GM18520 (cell line): ENCODE data around the gene TACR1.
"Not testable (repeated sequence)": the region's sequence is repeated elsewhere in the genome, so short reads cannot be mapped to it uniquely, and the experiment has no call there.

ENCODE experiments used
- ATAC-seq: cut with Tn5 transposase; IDR thresholded peaks from one replicate; pipeline ENCODE4 v1.9.1; 2021; ENCODE audit not compliant: unreplicated experiment

TACR1 gene

GRCh38 chr2:75147884-75148283 is 51.4 kb downstream of the TACR1 start:
- not testable (repeated sequence) for ATAC-seq

DNA sequence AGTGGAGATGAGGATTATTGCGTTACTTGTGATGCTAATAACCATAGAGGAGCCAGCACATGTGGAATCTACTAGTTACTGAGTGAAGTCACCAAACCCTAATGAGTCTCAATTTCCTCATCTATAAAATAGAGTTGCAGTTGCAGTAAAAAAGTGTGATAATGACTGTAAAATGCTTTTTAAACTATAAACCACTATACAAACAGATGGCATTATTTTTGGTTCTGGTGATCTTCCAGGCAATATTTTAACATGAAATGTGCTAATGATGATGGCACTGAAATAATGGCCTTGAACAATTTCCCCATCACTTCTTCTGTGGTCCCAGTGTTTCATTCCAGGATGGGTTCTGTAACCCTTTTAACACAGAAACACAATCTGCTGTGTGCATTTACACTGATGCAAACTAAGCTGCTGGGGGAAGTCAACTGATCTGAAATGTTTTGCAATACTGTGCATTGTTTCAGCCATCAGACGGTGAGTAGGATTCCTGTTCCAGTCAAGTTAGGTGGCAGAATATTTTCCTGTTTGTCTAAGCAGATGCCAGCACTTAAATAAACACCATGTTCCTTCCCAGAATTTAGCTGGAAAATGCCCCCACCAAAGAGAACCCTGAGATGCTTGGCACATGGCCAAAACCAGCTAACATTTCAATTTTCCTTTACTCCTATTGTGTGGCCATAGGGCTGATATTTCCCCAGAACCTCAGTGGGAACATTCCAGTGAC is 52.6 kb downstream of the TACR1 start:
- ATAC-seq: no peak

- not testable (repeated sequence) for ATAC-seq
Observed at GRCh38 chr2:75146221-75146605, 53.1 kb downstream of the TACR1 start.

DNA sequence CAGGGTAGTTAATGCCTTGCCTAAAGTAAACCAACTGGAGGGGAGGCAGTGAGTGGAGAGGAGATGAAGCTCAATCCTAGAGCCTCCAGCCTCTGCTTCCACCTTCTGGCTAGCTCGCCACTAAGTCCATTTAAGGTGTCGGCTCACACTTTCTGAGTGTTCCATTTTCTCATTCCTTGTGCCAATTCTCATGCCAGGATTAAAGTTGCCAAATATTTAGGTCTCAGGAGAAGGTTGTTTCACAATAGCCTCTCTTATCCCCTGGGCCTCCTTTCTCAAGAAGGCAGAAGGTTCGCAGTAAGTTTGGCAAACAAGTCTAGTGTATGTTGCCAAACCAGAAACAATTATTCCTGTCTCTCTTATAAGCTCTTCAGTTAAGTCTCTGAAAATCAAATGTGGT is 57.2 kb downstream of the TACR1 start:
- ATAC-seq: no peak

- ATAC-seq: no peak
Observed at GRCh38 chr2:75140288-75140687, 59.0 kb downstream of the TACR1 start.

DNA sequence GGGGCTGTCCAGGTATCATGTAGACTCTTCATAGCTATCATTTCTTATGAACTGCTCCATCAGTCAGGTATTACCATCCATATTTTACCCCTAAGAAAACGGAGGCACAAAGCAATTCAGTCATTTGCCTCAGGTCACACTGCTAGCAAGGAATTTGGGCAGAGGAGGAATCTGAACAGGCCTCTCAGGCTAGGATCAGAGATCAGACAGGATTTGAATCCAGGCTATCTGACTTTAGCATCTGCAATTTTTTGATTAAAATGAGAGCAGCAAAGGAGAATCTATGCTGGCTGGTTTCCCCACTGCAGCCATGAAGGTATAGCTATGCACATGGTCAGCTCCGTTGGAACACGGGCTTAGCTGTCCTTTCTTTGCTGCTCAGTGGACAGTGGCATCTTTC is 60.1 kb downstream of the TACR1 start:
- no peak for ATAC-seq

DNA sequence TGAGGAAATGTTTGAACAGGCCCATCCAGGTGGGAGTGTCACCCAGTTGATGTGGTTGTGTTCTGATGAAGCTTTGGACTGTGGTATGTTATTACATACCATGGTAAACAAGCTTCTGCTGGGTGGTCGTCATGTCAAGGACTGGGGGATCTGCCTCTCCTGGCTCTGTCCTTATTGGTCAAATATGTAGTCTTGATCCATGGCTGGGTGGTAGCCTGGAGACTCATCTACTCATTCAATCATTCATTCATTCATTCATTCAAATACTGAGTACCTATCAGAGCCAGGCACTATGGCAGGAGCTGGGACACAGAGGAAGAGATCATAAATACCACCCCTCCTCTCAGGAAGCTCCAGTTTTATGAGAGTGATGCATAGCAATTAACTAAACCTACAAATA is 60.8 kb downstream of the TACR1 start:
- no peak for ATAC-seq

GRCh38 chr2:75135776-75136400 is 63.4 kb downstream of the TACR1 start:
- ATAC-seq: no peak

DNA sequence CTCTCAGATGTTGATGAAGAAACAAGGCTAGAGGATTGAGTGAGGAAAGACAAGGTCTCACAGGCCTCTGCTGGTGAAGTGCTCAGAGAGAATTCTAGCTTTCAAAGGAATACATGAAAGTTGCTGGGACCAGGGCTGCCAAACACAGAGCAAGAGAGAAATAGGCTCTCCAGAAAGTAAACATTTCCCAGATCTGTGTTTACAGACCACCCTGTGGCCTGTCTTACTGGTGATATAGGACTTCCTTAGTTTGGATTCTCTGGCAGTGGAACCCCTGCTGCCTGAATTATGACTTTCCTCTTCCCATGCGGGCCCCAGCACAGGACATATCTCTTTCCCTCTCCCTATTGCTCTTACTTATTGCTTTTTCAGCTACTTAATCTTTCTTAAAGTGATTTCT is 64.5 kb downstream of the TACR1 start:
- ATAC-seq: no peak

DNA sequence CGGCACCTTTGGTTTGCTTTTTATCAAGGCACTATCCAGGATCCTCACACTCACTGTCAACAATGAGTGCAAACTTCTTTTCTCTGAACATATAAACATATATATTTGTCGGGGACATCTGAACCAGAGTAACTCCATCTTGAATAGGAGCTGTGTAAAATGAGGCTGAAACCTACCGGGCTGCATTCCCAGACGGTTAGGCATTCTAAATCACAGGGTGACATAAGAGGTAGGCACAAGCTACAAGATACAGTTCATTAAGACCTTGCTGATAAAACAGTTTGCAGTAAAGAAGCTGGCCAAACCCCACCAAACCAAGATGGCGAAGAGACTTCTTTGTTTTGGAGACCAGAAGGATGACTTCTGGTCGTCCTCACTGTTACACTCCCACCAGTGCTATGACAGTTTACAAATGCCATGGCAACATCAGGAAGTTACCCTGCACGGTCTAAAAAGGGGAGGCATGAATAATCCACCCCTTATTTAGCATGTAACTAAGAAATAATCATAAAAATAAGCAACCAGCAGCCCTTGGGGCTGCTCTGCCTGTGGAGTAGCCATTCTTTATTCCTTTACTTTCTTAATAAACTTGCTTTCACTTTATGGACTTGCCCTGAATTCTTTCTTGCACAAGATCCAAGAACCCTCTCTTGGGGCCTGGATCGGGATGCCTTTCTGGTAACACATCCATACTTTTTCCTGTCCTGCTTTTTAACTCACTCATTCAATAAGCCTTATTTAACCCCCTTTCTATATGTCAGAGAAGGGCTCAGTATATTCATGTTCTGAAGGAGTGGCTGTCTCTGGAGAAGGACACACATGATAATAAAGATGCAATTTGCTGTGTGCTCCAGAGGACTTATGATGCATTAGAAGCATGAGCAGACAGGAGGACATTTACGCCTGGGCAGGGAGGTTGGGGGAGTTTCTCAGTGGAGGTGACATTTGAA is 65.4 kb downstream of the TACR1 start:
- no peak for ATAC-seq

DNA sequence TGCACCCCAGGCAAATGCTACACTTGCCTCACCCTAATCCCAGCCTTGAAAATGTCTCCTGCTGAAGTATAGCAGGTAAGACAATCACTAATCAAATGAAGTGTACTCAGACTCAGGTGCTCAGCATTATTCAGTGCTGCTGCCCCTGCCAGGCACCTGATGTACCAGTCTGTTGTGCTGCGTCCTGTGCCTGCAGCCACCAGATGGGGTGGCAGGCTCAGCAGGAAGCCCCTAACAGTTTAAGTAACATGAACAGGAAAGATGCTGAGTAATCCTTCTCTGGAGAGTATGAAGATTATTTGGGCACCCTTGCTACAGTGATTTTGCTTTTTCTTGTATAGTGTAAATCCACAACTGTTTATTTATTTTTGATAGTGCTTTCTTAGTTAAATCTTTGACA is 69.1 kb downstream of the TACR1 start:
- ATAC-seq: no peak

DNA sequence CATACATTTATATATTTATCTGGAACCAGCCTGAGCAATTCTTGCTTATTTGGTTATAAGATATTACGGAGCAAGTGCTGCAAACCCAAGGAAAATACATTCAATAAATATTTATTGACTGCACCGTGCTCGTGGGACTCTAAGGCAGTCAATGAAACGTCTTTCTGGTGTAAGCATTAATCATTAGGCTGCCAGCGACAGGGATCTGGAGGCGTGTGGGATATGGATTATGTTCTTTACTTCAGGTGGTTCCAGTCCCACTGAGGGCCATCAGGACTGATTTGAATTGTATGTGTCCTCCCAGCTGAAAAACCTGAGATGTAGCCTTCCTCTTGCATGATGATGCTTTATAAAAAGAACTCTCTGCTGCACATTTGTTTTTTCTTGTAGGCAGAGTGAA is 75.4 kb downstream of the TACR1 start:
- no peak for ATAC-seq

GRCh38 chr2:75113231-75113869 is 86.0 kb downstream of the TACR1 start:
- no peak for ATAC-seq

DNA sequence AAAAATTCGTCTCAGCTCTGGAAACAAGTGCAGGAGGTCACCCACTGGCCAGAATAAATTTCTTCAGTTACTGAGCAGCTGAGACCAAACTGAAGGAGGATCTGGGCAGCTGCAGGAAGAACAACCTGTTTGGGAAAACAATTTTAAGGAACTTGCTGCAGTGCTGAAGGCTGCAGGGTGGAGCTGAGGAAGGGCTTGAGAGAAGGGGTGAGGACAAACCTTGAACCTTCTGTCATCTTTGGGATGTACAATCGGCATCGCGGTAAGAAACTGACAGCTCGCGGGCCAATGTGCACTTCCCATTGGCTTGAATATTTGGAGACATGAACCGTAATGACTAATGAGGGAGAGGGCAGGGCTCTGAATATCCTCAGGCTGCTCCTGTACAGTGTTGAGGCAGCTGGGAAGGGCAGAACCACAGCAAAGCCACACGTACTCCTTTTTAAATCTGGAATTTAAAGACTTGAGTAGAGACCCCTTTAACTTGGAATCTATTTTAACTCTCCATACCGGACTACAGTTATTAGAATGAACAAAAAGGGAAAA is 90.3 kb downstream of the TACR1 start:
- no peak for ATAC-seq

GRCh38 chr2:75102011-75102410 is 97.3 kb downstream of the TACR1 start:
- no peak for ATAC-seq

DNA sequence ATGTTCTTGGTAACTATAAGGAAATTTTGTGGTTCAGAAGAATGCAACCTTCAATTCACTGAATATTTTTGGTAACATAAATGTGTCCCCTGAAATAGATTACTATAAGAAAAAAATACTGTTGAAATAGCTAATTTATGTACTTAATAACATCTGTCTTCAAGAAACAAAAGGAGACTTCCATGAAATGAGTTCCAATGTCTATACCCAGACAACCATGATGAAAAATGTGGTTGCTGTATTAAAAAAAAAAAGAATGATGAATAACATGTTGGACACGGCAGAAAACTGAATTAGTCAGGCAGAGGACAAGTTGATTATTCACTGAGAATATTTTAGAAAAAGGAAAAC is 98.5 kb downstream of the TACR1 start:
- no peak for ATAC-seq

DNA sequence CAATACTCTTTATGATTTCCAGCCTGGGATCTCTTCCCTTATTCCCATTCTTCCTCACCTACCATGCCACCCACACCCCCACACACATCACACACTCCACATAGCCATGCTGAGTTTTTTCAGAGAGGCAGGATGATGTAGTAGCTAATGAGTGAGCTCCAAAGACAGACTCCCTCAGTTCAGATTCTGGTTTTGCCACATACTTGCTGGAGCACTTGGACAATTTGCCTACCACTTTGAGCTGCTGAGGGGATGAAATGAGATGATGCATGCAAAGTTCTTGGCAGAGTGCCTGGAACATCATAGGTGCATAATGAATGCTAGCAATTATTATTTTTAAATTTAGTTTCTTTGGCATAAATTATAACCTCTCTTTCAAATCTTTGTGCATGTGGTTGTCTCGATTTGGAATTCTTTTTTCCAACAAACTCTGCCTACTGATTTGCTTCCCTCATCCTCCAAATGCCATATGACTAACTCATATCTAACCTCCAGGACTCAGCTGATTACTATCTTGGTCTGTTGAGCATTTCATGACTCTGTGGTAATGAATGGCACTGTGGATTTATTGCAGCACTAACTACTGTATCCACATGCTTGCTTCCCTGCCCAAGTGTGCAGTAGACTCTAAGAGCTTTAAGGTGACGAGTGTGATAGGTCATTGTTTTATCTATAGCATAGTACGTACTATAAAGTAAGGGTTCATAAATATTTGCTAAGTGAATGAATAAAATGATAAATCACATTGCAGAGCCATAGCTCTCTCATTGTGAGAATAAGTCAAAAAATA is 99.1 kb downstream of the TACR1 start:
- ATAC-seq: no peak

GRCh38 chr2:75099521-75099922 is 99.8 kb downstream of the TACR1 start:
- no peak for ATAC-seq

- no peak for ATAC-seq
Observed at GRCh38 chr2:75098856-75099255, 100.5 kb downstream of the TACR1 start.

- no peak for ATAC-seq
Observed at GRCh38 chr2:75097831-75098230, 101.5 kb downstream of the TACR1 start.
